Measurements from ENCODE around the gene CHMP3.
A peak's percentile ranks its signal among the peaks of the same experiment; 100 is the strongest.

DNA sequence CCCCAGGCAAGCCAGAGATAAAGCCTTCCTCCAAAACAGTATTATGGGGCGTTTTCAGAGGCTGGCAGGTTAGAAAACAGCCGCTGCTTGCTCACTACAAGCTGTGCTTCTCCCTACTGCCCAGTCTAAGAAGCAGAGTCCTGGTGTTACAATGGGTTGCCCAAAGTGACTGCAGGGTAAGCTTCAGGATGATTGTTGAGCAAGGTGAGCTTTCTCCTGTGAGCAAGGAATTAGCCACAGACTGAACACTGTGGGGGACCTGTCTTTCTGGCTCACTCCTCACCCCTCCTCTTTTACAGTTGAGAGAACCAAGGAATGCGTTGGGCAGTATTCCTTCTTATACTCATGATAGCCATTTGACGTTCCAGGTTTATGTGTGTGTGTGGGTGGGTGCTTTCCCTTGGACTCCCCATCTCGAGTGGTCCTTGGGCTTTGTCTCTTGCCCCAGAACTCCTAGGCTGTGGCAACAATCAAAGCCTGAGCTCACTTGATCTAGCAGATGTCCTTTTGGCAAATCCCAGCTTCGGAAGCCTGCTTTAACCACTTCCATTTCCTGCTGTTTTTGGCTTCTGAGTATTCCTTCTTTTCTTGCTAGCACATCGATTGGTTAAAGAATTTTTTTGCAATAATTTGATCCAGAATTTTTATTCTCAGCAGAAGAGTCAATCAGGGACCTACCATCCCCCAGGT, 74.5 kb downstream of the CHMP3 start:
- TF ChIP-seq, protein P1, sequence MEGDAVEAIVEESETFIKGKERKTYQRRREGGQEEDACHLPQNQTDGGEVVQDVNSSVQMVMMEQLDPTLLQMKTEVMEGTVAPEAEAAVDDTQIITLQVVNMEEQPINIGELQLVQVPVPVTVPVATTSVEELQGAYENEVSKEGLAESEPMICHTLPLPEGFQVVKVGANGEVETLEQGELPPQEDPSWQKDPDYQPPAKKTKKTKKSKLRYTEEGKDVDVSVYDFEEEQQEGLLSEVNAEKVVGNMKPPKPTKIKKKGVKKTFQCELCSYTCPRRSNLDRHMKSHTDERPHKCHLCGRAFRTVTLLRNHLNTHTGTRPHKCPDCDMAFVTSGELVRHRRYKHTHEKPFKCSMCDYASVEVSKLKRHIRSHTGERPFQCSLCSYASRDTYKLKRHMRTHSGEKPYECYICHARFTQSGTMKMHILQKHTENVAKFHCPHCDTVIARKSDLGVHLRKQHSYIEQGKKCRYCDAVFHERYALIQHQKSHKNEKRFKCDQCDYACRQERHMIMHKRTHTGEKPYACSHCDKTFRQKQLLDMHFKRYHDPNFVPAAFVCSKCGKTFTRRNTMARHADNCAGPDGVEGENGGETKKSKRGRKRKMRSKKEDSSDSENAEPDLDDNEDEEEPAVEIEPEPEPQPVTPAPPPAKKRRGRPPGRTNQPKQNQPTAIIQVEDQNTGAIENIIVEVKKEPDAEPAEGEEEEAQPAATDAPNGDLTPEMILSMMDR (IDR thresholded peaks at IDR 0.05) = no peak
- peak in 1 of 2 donors; percentile 8 for TF ChIP-seq POLR2AphosphoS5 (IDR thresholded peaks at IDR 0.05)
- TF ChIP-seq POLR2A (IDR thresholded peaks at IDR 0.05; ENCODE audit: low read depth) = no peak
- no peak for TF ChIP-seq EP300 (IDR thresholded peaks at IDR 0.05)

Measured in esophagus muscularis mucosa (tissue), 4 donors.